GM03348 (cell line): Measurements from ENCODE around the gene TBPL1.

Experiments used
- DNase-seq: peaks from one replicate; pipeline ENCODE4 v3.0.0; 2012; ENCODE audit warnings: low spot score

The TBPL1 gene

DNA sequence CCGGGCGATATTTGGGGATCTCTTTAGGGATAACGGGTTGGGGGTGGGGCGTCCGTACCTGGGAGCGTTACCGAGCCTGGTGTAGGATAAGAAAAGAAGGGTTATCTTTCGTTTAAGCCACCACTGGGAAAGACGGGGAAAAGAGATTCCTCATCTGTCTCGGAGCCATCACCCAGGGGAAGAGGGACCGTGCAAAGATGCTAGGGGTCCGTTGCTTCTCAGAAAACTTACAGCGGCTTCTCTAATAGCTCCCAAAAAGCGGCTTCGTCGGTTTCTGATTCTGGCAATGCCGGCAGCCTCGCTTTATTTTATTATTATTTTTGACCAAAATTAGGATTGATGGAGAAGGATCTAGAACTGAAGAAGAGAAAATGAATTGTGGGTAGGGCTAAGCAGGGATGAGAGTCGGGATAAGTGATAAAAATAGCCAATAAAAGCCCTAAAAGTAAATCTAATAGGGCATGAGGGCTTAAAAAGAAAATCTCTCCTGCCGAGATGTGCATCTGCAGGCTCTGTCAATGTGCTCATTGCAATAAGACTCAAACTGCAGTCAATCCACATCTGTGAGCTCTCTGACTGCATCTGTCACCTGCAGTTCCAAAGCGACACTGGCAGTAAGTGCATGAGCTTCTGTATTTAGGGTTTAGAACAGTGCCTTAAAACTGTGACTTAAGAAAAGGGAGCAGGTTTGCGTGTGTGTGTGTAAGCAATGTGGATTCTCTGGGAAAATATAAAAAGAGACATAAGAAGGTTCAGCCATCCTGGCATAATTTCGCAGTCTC, 801 bp downstream of the TBPL1 start:
- DNase-seq, result no peak

DNA sequence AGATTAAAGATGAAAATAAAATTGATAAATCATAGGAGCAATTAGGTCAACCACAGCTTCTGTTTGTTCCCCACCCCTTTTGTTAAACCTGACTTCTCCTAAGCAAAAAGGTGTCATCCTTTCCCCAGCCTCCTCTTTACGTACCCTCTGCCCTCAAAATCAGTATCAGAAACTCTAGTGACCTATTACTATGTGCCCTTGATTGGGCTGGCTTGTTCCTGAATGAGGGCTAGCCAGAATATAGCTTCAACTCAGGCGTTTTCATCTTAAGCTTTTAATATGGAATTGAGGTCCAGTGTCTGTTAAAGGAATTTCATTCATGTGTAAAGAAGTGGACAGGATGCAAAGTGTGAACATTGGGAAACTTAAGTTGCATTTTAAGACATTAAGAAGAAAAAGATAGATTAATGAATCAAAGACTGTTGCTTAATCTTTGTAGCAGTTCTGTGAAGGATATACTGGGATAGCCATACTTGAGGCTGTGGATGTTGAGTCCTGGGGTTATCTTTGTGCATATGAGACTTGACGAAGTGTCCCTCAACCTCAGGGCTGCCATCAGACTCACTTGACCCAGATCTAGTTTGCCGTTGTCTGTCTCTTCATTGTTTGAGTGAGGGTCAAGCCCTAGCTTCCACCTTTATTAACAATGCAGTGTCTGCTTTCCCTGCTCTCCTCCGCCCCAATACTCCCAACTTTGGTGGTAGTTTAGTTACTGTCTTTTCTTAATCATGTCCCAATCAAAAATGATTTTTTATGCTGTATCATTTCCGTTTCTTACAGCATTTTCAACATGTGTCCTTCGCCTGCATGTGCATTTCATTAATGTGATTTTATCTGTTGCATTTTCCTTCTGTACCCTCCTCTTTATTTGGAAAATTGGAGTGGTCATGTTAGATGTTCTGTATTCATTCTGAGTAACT, 1.9 kb downstream of the TBPL1 start:
- DNase-seq, result no peak

DNA sequence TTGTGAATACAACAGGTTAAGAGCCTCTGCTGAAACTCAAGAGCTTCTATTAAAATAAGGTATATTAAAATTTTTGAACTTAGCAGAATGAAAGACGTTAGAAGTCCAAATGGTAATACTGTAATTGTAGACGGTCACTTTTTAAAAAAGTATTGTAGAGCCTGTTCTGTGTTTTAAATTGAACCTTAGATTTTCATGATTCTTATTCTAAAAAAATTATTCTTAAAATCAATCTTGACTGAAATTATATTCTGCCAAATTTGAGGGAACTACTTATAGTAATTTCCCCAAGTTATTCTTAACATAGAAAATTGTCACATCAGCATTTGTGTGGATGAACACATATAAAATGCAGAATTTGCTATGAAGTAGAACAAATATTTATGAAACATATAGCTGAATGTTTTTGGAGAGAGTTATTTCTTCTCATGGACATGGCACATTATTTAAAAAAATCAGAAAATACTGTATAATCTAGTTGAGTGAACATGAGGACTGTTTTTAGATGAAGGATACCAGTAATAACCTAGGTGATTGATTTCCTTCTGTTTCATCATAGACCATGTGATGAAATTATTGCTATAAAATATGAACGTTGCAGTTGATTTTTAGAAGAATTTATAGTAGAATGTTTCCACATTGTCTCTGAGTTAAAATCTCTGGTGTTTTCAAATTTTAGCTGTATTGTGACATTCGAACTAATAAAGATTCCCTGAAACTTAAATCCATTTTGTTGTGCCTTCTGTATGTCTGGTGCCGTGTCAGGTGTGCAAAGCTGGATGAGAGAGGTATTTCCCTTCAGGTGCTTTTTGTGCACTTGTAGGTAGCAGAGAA, 2.8 kb downstream of the TBPL1 start:
- no peak for DNase-seq

GRCh38 chr6:133956416-133957049, 3.5 kb downstream of the TBPL1 start:
- DNase-seq, result no peak

DNA sequence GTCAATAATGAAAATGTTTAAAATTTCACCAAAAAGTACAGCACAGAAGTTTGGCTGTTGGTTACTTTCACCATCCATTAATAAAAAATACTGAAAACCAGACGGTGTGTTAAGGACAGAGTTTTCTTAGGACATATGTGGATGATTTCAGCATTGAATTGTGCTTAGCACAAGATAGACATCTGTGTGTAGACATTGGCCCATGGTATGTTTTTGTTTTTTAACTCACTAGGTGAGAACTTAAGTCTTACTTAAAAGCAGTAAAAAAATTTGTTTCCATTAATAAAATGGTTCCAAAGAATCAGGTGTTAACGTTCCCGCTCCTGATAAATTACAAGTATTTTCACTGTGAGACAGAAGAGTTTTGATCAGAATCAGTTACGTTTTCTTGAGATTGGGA, 4.2 kb downstream of the TBPL1 start:
- DNase-seq, result no peak

DNA sequence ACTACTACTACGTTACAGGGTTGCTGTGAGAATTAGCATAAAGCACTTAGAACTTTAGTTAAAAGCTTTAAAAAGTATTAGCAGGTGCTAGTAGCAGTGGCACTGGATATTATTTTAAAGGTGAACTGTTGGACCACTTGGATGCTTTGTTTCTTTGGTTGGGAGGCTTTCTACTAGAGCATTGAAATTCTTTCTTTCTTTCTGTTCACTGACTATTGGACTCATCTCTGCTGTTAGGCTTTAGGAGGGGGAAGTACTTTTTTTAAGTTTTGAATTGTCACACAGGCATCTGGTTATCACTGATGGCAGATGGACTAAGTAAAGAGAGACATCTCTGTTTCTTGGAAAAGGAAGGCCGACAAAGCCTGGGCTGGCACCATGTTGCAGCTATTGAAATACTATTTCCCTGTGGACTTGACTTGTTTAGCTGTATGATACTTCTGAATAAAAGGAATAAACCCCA, 4.8 kb downstream of the TBPL1 start:
- no peak for DNase-seq

DNA sequence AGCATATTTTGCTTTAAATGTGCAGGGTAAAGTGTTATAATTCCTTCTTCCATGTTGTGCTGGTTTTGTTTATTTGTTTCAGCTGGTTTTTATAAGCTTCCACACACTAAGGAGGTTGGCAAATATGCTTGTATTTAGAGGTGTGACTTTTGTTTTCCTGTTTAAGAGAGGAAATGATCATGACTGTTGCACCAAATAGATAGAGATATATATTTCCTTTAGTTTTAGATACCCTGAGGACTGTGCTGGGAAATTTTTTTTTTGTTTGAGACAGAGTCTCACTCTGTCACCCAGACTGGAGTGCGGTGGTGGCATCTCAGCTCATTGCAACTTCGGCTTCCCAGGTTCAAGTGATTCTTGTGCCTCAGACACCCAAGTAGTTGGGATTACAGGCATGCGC, 5.8 kb downstream of the TBPL1 start:
- no peak for DNase-seq

- DNase-seq, result no peak
Observed at GRCh38 chr6:133959667-133960368, 6.8 kb downstream of the TBPL1 start.

- no peak for DNase-seq
Observed at GRCh38 chr6:133961831-133962230, 8.8 kb downstream of the TBPL1 start.

- DNase-seq, result peak; percentile 23
Observed at GRCh38 chr6:133964052-133964451, 11.0 kb downstream of the TBPL1 start.

- no peak for DNase-seq
Observed at GRCh38 chr6:133964702-133965101, 11.7 kb downstream of the TBPL1 start.

- DNase-seq, result no peak
Observed at GRCh38 chr6:133965817-133966360, 12.9 kb downstream of the TBPL1 start.

GRCh38 chr6:133966654-133967329, 13.8 kb downstream of the TBPL1 start:
- no peak for DNase-seq

DNA sequence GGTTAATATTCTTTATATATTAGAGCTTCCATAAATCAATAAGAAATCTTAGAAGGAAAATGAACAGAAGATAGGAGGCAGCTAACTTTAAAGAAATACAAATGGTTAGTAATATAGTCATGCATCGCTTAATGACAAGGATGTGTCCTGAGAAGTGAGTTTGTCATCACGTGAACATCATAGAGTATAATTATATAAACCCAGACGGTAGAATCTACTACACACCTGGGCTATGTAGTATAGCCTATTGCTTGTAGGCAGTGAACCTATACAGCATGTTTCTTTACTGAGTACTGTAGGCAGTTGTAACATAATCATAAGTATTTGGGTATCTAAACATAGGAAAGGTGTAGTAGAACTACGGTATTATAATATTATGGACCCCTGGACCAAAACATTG, 14.3 kb downstream of the TBPL1 start:
- no peak for DNase-seq

DNA sequence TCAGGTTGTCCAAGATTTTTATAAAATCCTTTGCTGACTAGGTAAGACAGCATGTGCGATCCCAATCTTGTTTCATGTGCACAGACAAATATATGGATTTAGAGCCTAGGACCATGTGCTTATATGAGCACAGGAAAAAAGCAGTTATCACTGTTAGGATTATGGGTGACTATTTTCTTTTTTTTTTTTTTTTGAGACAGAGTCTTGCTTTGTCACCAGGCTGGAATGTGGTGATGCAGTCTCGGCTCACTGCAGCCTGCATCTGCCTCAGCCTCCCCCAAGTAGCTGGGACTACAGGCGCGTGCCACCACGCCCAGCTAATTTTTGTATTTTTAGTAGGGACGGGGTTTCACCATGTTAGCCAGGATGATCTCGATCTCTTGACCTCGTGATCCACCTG, 14.8 kb downstream of the TBPL1 start:
- DNase-seq, result peak; percentile 50

GRCh38 chr6:133969285-133969920, 16.4 kb downstream of the TBPL1 start:
- no peak for DNase-seq

- DNase-seq, result no peak
Observed at GRCh38 chr6:133969921-133970295, 16.9 kb downstream of the TBPL1 start.

GRCh38 chr6:133971861-133972260, 18.8 kb downstream of the TBPL1 start:
- DNase-seq, result no peak

GRCh38 chr6:133972388-133972787, 19.4 kb downstream of the TBPL1 start:
- no peak for DNase-seq
